Thyroid gland (tissue), 4 donors: ENCODE results near the gene PKHD1. TPM values are rescaled to one million over a fixed set of nuclear protein-coding genes. Genes with fewer than 3 reads are reported as not detected.
A peak's percentile ranks its signal among the peaks of the same experiment; 100 is the strongest.

Experiments
- DNase-seq, 2 donors: peaks; one replicate each; pipeline ENCODE4 v3.0.0-alpha.2; 2019
- H3K27ac ChIP-seq, 3 donors: fragments of 200-600 bp; sonication (generic); 1 replicate in 2 of 3; 2 replicates in 1 of 3; pipeline ENCODE4 v1.5.1; 2016 to 2019; ENCODE audit warnings: mild to moderate bottlenecking in 1 of 3, moderate library complexity in 1 of 3
- H3K27me3 ChIP-seq: fragments of 200-600 bp; sonication (generic); one replicate; pipeline ENCODE4 v1.5.1; 2019
- H3K36me3 ChIP-seq, 2 donors: fragments of 200-600 bp; sonication (generic); one replicate each; pipeline ENCODE4 v1.5.1; 2016 to 2019
- H3K4me1 ChIP-seq, 2 donors: fragments of 200-600 bp; sonication (generic); one replicate each; pipeline ENCODE4 v1.5.1; 2017 to 2019
- H3K4me3 ChIP-seq, 3 donors: fragments of 200-600 bp; sonication (generic); replicated peaks in 1 of 3; 1 replicate in 2 of 3; 2 replicates in 1 of 3; pipeline ENCODE4 v1.5.1; 2016; ENCODE audit warnings: mild to moderate bottlenecking in 1 of 3
- H3K9me3 ChIP-seq: fragments of 200-600 bp; sonication (generic); one replicate; pipeline ENCODE4 v1.5.1; 2017
- POLR2A ChIP-seq, 2 donors: fragments of 450-650 bp; IDR thresholded peaks; one replicate each; pipeline ENCODE4 v1.6.1; 2017; ENCODE audit warnings: antibody characterized with exemption in 2 of 2, mild to moderate bottlenecking in 2 of 2, moderate library complexity in 1 of 2
- WGBS, 2 donors: methylation state at CpG; one replicate each; pipeline ENCODE4 v1.1.5; 2017; 5-methylcytosine and 5-hydroxymethylcytosine counted together
- intact Hi-C: fragments of 100-400 bp; cut with DNase I; formaldehyde crosslinking; loops from one replicate; pipeline ENCODE4 v1.15.1; 2023
- total RNA-seq, 4 donors: library from RNA; depleted of rRNA; stranded (reverse); fragments of >200 nt; gene quantifications; one replicate each; pipeline ENCODE4 v1.2.3, GENCODE V29; 2016
- TF ChIP-seq, protein P1 (sequence below), 6 experiments: fragments of 200-600 bp in 3 of 6; fragments of 450-650 bp in 3 of 6; sonication (generic) in 3 of 6; IDR thresholded peaks; one replicate each; pipeline ENCODE4 v1.5.1; 2016 to 2019; ENCODE audit warnings: antibody characterized with exemption in 6 of 6, mild to moderate bottlenecking in 2 of 6, inconsistent platforms in 1 of 6, moderate library complexity in 1 of 6

The PKHD1 gene
- total RNA-seq, 4 donors from 2014 or later: under 0.01 to 0.11 (median 0.07) TPM

DNA sequence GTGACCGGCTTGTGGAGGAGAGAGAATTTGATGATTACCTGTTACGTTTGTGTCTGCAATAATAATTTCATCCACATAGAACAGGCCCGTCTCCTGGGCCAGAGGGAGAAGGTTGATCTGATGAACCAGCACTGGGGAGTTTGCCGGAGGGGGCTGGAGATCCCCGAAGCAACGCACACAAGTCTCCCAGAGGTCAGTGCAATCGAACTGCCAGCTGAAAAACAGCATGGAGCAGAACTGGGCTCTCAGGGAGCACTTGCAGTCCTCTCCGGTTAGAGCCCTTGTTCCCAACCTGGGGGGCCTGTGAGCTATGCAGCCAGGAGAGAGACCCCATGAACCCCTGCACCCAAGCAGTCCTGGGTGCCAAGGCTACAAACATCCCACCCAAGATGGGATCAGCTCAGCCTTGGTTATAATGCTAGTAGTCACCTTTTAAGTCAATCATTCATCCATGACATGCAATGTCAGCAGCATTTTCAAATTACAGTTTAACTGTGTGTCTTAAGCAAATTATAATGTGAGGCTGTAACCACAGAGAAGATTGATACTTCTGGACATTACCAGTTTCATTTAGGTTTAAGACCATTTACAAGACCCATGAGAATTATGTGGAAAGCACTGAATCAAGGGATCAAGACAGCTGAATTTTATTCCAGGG, 34.2 kb downstream of the PKHD1 start:
- DNase-seq: no peak
- intact Hi-C loops: no loop called here
- no peaks in the 10 kb centered on the region for H3K36me3 ChIP-seq

DNA sequence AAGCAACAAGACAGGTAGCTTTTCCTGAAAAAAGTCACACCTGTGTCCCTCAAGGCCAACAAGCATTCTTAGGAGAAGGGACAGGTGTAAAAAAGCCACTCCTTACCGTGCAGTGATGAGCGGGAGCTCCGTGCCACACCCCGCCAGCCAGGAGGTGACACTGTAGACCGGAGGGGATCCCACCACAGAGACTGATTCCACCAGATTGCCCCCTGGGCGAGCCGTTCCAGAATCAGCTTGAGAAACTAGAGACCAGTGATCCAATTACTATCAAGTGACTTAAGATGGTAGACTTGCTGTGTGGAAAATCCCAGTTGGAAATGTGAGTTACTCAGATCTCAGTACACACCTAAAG, 37.4 kb downstream of the PKHD1 start:
- H3K9me3 ChIP-seq: no peaks in the 10 kb centered on the region
- no peak for TF ChIP-seq POLR2A (IDR thresholded peaks at IDR 0.05)
- intact Hi-C loops: no loop called here

More for the DNA sequence above, 34.2 kb downstream of the PKHD1 start:
- Histone ChIP-seq H3K27ac (no peak overlapping the region), H3K27me3 (no peaks in the 10 kb centered on the region), H3K9me3 (no peaks in the 10 kb centered on the region), H3K4me3 (no peak overlapping the region), H3K4me1 (no peaks in the 10 kb centered on the region)
- TF ChIP-seq, protein P1, sequence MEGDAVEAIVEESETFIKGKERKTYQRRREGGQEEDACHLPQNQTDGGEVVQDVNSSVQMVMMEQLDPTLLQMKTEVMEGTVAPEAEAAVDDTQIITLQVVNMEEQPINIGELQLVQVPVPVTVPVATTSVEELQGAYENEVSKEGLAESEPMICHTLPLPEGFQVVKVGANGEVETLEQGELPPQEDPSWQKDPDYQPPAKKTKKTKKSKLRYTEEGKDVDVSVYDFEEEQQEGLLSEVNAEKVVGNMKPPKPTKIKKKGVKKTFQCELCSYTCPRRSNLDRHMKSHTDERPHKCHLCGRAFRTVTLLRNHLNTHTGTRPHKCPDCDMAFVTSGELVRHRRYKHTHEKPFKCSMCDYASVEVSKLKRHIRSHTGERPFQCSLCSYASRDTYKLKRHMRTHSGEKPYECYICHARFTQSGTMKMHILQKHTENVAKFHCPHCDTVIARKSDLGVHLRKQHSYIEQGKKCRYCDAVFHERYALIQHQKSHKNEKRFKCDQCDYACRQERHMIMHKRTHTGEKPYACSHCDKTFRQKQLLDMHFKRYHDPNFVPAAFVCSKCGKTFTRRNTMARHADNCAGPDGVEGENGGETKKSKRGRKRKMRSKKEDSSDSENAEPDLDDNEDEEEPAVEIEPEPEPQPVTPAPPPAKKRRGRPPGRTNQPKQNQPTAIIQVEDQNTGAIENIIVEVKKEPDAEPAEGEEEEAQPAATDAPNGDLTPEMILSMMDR (IDR thresholded peaks at IDR 0.05): no peak
- TF ChIP-seq POLR2A (IDR thresholded peaks at IDR 0.05): no peak
- 82 to 92% methylated on average over 8 of the region's 8 CpGs for WGBS, 2 donors

DNA sequence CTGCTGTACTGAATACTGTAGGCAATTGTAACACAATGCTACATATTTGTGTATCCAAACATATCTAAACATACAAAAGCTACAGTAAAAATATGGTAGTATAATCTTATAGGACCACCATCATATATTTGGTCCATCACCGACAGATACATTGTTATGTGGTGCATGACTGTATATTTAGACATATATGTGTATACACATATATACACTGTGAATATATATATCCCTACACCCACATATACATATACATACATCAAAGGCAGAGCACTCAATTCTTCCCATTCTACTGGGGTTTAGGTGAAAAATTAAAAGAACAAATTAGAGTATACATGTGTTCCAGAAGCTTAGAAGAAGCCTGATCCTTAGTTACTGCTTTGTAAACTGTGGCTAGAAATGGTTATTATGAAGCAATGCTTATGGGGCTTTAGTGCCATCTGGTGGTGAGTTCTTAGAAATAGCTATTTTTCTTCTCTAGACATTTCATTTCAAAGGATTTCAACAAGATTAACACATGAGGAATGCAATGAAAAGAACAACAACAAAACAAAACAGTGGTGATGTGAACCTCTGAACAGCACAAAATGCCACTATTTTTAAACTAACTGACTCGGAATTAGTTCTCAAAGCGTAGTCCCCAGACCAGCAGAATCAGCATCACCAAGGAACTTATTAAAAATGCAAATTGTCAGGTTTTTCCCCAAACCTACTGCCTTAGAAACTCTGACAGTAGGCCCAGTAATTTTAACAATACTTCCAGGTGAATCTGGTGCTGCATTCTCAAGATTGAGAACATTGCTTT, 38.0 kb downstream of the PKHD1 start:
- Histone ChIP-seq H3K27me3 (no peaks in the 10 kb centered on the region), H3K4me3 (no peak overlapping the region), H3K4me1 (peaks cover 8 to 12% of the 10 kb centered on the region in 2 donors), H3K27ac (no peak overlapping the region), H3K9me3 (no peaks in the 10 kb centered on the region), H3K36me3 (no peaks in the 10 kb centered on the region)
- 36 to 41% methylated on average over 3 of the region's 3 CpGs for WGBS, 2 donors
- TF ChIP-seq POLR2A (IDR thresholded peaks at IDR 0.05): no peak
- TF ChIP-seq, protein P1 (IDR thresholded peaks at IDR 0.05): peak; percentile 38 to 75 (median 57)
- DNase-seq: no peak
- intact Hi-C loops: no loop called here

More for the DNA sequence above, 37.4 kb downstream of the PKHD1 start:
- Histone ChIP-seq H3K4me1 (peaks cover 8 to 12% of the 10 kb centered on the region in 2 donors), H3K27ac (no peak overlapping the region), H3K4me3 (no peak overlapping the region), H3K36me3 (no peaks in the 10 kb centered on the region), H3K27me3 (no peaks in the 10 kb centered on the region)
- DNase-seq: no peak
- 61 to 63% methylated on average over 7 of the region's 7 CpGs for whole genome bisulfite sequencing, 2 donors

DNA sequence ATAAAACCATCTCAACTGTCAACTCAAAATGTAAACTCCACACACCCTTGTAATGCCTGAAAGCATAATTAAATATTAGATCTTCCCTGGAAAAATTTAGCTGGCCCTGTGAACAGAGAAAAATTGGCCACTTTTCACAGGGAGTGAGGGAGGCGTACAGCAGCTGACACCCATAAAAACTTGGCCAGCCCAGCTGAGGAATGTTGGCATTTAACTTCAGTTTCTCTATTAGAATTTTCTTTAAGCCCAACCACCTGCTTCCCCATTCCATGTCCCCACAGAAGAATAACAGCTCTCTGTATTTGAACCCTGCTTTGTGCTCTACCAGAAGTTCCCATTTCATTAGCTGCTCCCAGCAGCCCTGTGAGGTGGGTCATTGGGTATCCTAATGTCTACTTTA, 41.0 kb downstream of the PKHD1 start:
- Histone ChIP-seq H3K9me3 (no peaks in the 10 kb centered on the region), H3K36me3 (no peaks in the 10 kb centered on the region), H3K27me3 (no peaks in the 10 kb centered on the region), H3K4me3 (no peak overlapping the region), H3K4me1 (peaks cover 8 to 12% of the 10 kb centered on the region in 2 donors), H3K27ac (peak overlapping the region in 1 of 3 donors; percentile 20)
- peak in 1 of 2 donors; percentile 41 for DNase-seq
- WGBS, 2 donors: 4 to 50% methylated on average over 1 of the region's 1 CpG
- TF ChIP-seq, protein P1 (IDR thresholded peaks at IDR 0.05): no peak
- no peak for TF ChIP-seq POLR2A (IDR thresholded peaks at IDR 0.05)
- intact Hi-C loops: no loop called here

DNA sequence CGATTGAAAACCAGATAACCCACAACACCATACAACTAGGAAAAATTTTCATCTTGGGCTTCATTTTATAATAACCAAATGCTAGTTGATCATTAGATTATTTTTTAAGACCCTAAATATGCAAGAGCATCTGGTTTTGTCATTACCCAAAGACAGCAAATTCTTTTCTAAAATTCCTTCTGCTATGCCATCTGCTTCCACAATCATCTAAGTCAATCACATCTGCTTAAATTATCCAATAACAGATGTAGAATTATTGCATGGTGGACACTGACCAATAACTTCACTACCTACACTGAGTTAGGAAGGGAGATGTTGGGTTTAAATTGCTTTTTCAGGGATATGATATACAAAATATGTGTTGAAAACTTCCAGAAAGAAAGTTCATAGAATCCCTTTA, 41.9 kb downstream of the PKHD1 start:
- H3K36me3 ChIP-seq: no peaks in the 10 kb centered on the region
- no peak overlapping the region for H3K4me3 ChIP-seq
- DNase-seq: no peak
- no peak overlapping the region for H3K27ac ChIP-seq
- no peak for TF ChIP-seq POLR2A (IDR thresholded peaks at IDR 0.05)
- TF ChIP-seq, protein P1 (IDR thresholded peaks at IDR 0.05): no peak
- no peaks in the 10 kb centered on the region for H3K9me3 ChIP-seq
- WGBS, 2 donors: 77 to 82% methylated on average over 1 of the region's 1 CpG
- H3K27me3 ChIP-seq: no peaks in the 10 kb centered on the region
- H3K4me1 ChIP-seq: peaks cover 8 to 12% of the 10 kb centered on the region in 2 donors
- intact Hi-C loops: no loop called here
